Loucy (cell line): ENCODE measurements around the gene OSBPL9.

ENCODE experiments used
- CTCF ChIP-seq: fragments of 200-600 bp; sonication (generic); conservative IDR thresholded peaks from 2 replicates; pipeline ENCODE4 v1.5.1; 2014; ENCODE audit warnings: mild to moderate bottlenecking, antibody characterized with exemption, low read length
- EZH2phosphoT487 ChIP-seq: fragments of 200-600 bp; IDR thresholded peaks from 2 replicates; pipeline ENCODE4 v1.6.1; 2018; ENCODE audit warnings: antibody characterized with exemption, mild to moderate bottlenecking, moderate library complexity, borderline replicate concordance

- TF ChIP-seq CTCF (no peak), EZH2phosphoT487 (no peak)
Measured at GRCh38 chr1:51756290-51756689, 139.4 kb downstream of the OSBPL9 start.
